Neuronal stem cell (in vitro differentiated cells): ENCODE measurements around the gene CYB5R4. TPM values are rescaled to one million over a fixed set of nuclear protein-coding genes. Genes with fewer than 3 reads are reported as not detected.

Experiments used
- DNase-seq: peaks from one replicate; pipeline ENCODE4 v3.0.0-alpha.2; 2013; ENCODE audit warnings: low spot score
- H2AFZ ChIP-seq: one replicate; pipeline ENCODE4 v1.6.1; 2013; ENCODE audit warnings: mild to moderate bottlenecking, low read length, inconsistent platforms
- H2AK5ac ChIP-seq: 2 replicates; pipeline ENCODE4 v1.6.1; 2013; ENCODE audit warnings: low read depth, mild to moderate bottlenecking, inconsistent platforms, low read length, moderate library complexity, mixed read lengths
- H2BK120ac ChIP-seq: 2 replicates; pipeline ENCODE4 v1.6.1; 2013; ENCODE audit warnings: low read depth, mild to moderate bottlenecking, inconsistent platforms, low read length, moderate library complexity, mixed read lengths
- H2BK12ac ChIP-seq: one replicate; pipeline ENCODE4 v1.6.1; 2013; ENCODE audit warnings: low read length, inconsistent platforms
- H2BK15ac ChIP-seq: 2 replicates; pipeline ENCODE4 v1.6.1; 2013; ENCODE audit warnings: mild to moderate bottlenecking, low read length, inconsistent platforms, mixed read lengths
- H2BK5ac ChIP-seq: one replicate; pipeline ENCODE4 v1.6.1; 2013; ENCODE audit warnings: inconsistent platforms, mild to moderate bottlenecking, low read length, moderate library complexity
- H3K14ac ChIP-seq: one replicate; pipeline ENCODE4 v1.6.1; 2013; ENCODE audit warnings: low read length, inconsistent platforms
- H3K18ac ChIP-seq: 2 replicates; pipeline ENCODE4 v1.6.1; 2013; ENCODE audit warnings: low read length, inconsistent platforms
- H3K23ac ChIP-seq: 2 replicates; pipeline ENCODE4 v1.6.1; 2013; ENCODE audit warnings: low read depth, mild to moderate bottlenecking, mixed read lengths, low read length, inconsistent platforms; ENCODE audit not compliant: poor library complexity
- H3K27ac ChIP-seq: replicated peaks from 3 replicates; pipeline ENCODE4 v1.5.1; 2013; ENCODE audit warnings: low read length, inconsistent platforms
- H3K27me3 ChIP-seq, 3 experiments: 2 replicates each; pipeline ENCODE4 v1.6.1; 2013; ENCODE audit warnings: low read length in 3 of 3, mild to moderate bottlenecking in 2 of 3, inconsistent platforms in 1 of 3, low read depth in 1 of 3, mixed read lengths in 1 of 3, moderate library complexity in 1 of 3; ENCODE audit not compliant: control insufficient read depth in 3 of 3, insufficient read depth in 3 of 3
- H3K36me3 ChIP-seq, 2 donors: replicated peaks in 1 of 2; 2 replicates each; pipeline ENCODE4 v1.6.1; 2013; ENCODE audit warnings: low read length in 2 of 2; ENCODE audit not compliant: control insufficient read depth in 2 of 2, insufficient read depth in 2 of 2
- H3K4ac ChIP-seq: 2 replicates; pipeline ENCODE4 v1.6.1; 2013; ENCODE audit warnings: inconsistent platforms, mild to moderate bottlenecking, low read length, moderate library complexity
- H3K4me1 ChIP-seq, 2 donors: 1 replicate in 1 of 2; 2 replicates in 1 of 2; pipeline ENCODE4 v1.6.1; 2013; ENCODE audit warnings: low read length in 2 of 2, low read depth in 1 of 2; ENCODE audit not compliant: control insufficient read depth in 2 of 2, insufficient read depth in 1 of 2
- H3K4me2 ChIP-seq: one replicate; pipeline ENCODE4 v1.6.1; 2013; ENCODE audit warnings: mild to moderate bottlenecking, low read length, inconsistent platforms; ENCODE audit not compliant: insufficient read depth, poor library complexity, severe bottlenecking
- H3K4me3 ChIP-seq, 2 donors: 2 replicates each; pipeline ENCODE4 v1.5.1; 2013; ENCODE audit warnings: low read length in 2 of 2, mild to moderate bottlenecking in 2 of 2, inconsistent platforms in 1 of 2, moderate library complexity in 1 of 2
- H3K79me1 ChIP-seq: one replicate; pipeline ENCODE4 v1.6.1; 2013; ENCODE audit warnings: low read depth, mild to moderate bottlenecking, inconsistent platforms, low read length, moderate library complexity
- H3K9ac ChIP-seq: one replicate; pipeline ENCODE4 v1.6.1; 2013; ENCODE audit warnings: mild to moderate bottlenecking, low read depth, low read length, inconsistent platforms; ENCODE audit not compliant: poor library complexity
- H3K9me3 ChIP-seq, 2 donors: replicated peaks in 1 of 2; 2 replicates each; pipeline versions ENCODE3 to v1.6.1; 2013; ENCODE audit warnings: low read length in 2 of 2, mild to moderate bottlenecking in 2 of 2, inconsistent platforms in 1 of 2, low read depth in 1 of 2, mixed read lengths in 1 of 2, moderate library complexity in 1 of 2; ENCODE audit not compliant: control insufficient read depth in 2 of 2, insufficient read depth in 1 of 2
- H4K8ac ChIP-seq: one replicate; pipeline ENCODE4 v1.6.1; 2013; ENCODE audit warnings: low read depth, mild to moderate bottlenecking, inconsistent platforms, low read length, moderate library complexity
- H4K91ac ChIP-seq: one replicate; pipeline ENCODE4 v1.6.1; 2013; ENCODE audit warnings: low read length, low read depth, mild to moderate bottlenecking, inconsistent platforms; ENCODE audit not compliant: poor library complexity
- WGBS, 2 donors: extraction: QIAGEN DNeasy Blood & Tissue Kit; methylation state at CpG; one replicate each; pipeline ENCODE4 v1.1.7; 2013; ENCODE audit warnings: missing lambda C conversion rate in 2 of 2, mixed read lengths in 1 of 2; ENCODE audit not compliant: insufficient read length in 2 of 2, insufficient replicate concordance in 1 of 2; ENCODE audit errors: extremely low coverage in 2 of 2; 5-methylcytosine and 5-hydroxymethylcytosine counted together
- polyA plus RNA-seq, 2 experiments: library from polyadenylated mRNA; stranded (reverse); fragments of 200-250 nt; gene quantifications; one replicate each; pipeline ENCODE4 v1.2.3, GENCODE V29; 2013

Gene CYB5R4, protein sequence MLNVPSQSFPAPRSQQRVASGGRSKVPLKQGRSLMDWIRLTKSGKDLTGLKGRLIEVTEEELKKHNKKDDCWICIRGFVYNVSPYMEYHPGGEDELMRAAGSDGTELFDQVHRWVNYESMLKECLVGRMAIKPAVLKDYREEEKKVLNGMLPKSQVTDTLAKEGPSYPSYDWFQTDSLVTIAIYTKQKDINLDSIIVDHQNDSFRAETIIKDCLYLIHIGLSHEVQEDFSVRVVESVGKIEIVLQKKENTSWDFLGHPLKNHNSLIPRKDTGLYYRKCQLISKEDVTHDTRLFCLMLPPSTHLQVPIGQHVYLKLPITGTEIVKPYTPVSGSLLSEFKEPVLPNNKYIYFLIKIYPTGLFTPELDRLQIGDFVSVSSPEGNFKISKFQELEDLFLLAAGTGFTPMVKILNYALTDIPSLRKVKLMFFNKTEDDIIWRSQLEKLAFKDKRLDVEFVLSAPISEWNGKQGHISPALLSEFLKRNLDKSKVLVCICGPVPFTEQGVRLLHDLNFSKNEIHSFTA
- 5.9 TPM for polyA plus RNA-seq (2013, experiment 1 of 2)
- polyA plus RNA-seq (2013, experiment 2 of 2), result 7.0 TPM

DNA sequence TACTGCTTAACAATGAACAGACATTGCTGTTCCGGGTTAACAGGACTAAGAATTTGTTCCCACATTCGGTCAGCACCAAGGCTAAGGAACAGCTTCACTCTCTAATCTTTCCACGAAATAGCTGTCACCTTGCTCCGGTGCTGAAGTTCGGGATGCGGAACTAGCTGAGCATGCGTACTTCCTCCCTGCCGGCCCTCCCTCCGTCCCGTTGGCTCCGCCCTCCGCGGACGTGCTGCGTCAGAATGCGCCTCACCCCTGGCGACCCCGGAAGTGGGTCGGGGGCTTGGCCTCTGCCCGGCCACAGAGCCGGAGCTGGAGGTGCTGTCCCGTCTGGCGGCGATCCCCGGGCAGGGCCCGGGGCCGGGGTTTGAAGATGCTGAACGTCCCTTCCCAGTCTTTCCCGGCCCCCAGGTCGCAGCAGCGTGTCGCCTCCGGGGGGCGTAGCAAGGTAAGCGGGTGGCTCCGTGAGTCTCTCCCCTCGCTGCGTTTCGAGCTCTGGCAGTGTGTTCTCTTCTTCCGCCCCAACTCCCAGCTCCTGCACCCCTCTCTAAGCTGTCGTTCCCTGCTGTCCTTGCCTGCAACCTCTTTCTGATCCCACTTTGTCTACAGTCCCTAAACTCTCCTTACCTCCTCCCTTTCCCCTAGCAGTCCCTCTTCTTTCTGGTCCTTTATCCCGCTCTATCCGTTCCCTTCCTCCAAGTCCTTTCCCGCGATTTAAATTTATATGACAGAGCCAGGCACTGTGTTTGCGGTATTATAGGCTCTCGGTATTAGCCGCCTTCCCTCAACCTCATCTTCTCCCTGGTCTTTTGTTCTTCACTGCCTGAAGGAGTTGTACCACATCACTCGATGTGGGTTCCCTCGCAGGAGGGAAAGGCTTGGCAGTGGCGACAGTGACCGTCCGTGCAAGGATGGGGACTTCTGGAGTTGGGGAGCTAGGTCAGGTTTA, at the start of gene CYB5R4:
Gene CYB5R4 (plus strand): TSS at position 280 of the 949 bp plus-strand sequence. CDS start 94 bp downstream, at position 374.
- Histone ChIP-seq H3K18ac (no peak within 1 kb of the TSS), H3K14ac (no peak within 1 kb of the TSS), H2BK120ac (no peak within 1 kb of the TSS), H3K4ac (no peak within 1 kb of the TSS), H4K91ac (no peak within 1 kb of the TSS), H3K79me1 (no peaks in the 10 kb centered on the region), H3K27me3 (peaks cover 0 to 24% (median 9%) of the 10 kb centered on the region in 3 experiments), H4K8ac (no peak within 1 kb of the TSS), H3K36me3 (peaks cover 0 to 6% of the 10 kb centered on the region in 2 donors), H2AK5ac (no peak within 1 kb of the TSS), H2BK15ac (no peak within 1 kb of the TSS), H3K4me2 (peak within 1 kb of the TSS; percentile 71), H2AFZ (peak within 1 kb of the TSS; percentile 88), H3K4me1 (peaks cover 0 to 2% of the 10 kb centered on the region in 2 donors), H2BK12ac (no peak within 1 kb of the TSS), H3K23ac (peak within 1 kb of the TSS; percentile 49), H3K27ac (peak within 1 kb of the TSS; percentile 25), H3K9me3 (no peaks in the 10 kb centered on the region), H3K4me3 (peak within 1 kb of the TSS; percentile 71 to 91), H3K9ac (peak within 1 kb of the TSS; percentile 82), H2BK5ac (no peak within 1 kb of the TSS)
- DNase-seq, result peak; percentile 94
- no CpG with 5 or more reads among the region's 53 CpGs for WGBS, 2 donors

DNA sequence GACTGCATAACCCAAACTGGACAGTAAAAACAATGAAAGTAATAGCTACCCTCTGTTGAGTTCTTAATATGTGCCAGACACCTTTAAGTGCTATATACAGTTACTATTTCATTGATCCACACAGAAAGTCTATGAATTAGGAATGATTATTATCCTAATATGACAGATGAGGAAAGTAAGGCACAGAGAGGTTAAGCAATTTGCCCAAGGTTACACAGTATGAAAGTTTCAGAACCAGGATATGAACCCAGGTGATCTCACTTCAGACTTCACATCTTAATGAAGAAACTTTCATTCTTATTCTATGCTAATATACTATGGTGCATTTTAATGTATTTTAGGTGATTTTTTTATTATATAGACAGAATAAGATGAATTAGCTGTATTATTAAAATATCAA, 46.9 kb upstream of the CYB5R4 start:
- Histone ChIP-seq H3K4me3 (no peak overlapping the region), H2BK15ac (no peak overlapping the region), H3K4ac (no peak overlapping the region)

DNA sequence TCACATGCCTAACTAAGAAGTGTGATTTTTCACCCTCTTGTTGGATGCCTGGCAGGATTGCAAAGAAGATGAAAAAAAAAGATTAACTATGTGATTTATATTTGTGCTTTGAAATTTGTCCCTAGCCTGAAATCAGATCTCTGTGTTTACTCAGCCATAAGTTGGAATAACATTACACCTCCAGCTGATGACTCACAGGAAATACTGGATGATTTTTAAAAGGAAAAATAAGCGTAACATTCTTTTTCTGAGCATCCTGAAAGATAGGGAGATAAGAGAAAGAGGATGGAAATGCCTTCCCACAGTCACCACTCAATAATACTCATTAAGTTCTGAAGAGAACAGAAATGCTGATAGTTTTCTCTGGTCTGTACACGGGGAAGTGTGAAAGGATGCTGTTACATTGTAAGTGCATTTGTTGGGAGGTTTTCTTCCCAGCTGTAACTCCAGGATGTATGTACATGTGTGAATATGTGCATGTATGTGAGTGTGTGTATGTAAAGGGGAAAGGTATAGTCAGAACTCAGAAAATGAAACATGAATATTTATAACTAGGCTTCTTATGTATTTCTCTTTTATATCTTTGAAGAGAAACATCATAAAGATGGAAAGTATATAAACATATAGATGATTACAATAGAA, 43.7 kb upstream of the CYB5R4 start:
- H2BK12ac ChIP-seq, result no peak overlapping the region
- no peak overlapping the region for H3K23ac ChIP-seq
- H3K36me3 ChIP-seq, result no peaks in the 10 kb centered on the region
- no peak overlapping the region for H3K27ac ChIP-seq
- no peak overlapping the region for H3K14ac ChIP-seq
- no peak overlapping the region for H3K4ac ChIP-seq
- H3K18ac ChIP-seq, result no peak overlapping the region
- H3K9me3 ChIP-seq, result no peaks in the 10 kb centered on the region
- H4K8ac ChIP-seq, result no peak overlapping the region
- WGBS, 2 donors, result no CpG with 5 or more reads among the region's 2 CpGs
- H3K9ac ChIP-seq, result no peak overlapping the region
- no peaks in the 10 kb centered on the region for H3K27me3 ChIP-seq
- no peaks in the 10 kb centered on the region for H3K79me1 ChIP-seq
- no peak overlapping the region for H2AK5ac ChIP-seq
- no peak overlapping the region for H3K4me3 ChIP-seq
- H2BK15ac ChIP-seq, result no peak overlapping the region
- no peak overlapping the region for H3K4me2 ChIP-seq
- H3K4me1 ChIP-seq, result no peaks in the 10 kb centered on the region
- DNase-seq, result no peak
- no peak overlapping the region for H2BK5ac ChIP-seq
- no peak overlapping the region for H4K91ac ChIP-seq
- no peak overlapping the region for H2AFZ ChIP-seq
- H2BK120ac ChIP-seq, result no peak overlapping the region

More for the DNA sequence above, 46.9 kb upstream of the CYB5R4 start:
- Histone ChIP-seq H3K23ac (no peak overlapping the region), H2AK5ac (no peak overlapping the region), H4K8ac (no peak overlapping the region), H3K9ac (no peak overlapping the region), H2BK5ac (no peak overlapping the region), H4K91ac (no peak overlapping the region), H3K79me1 (no peaks in the 10 kb centered on the region), H3K4me2 (no peak overlapping the region), H3K18ac (no peak overlapping the region), H3K9me3 (no peaks in the 10 kb centered on the region), H3K27me3 (no peaks in the 10 kb centered on the region), H2BK120ac (no peak overlapping the region), H3K27ac (no peak overlapping the region), H3K4me1 (no peaks in the 10 kb centered on the region), H2AFZ (no peak overlapping the region), H3K36me3 (no peaks in the 10 kb centered on the region), H2BK12ac (no peak overlapping the region), H3K14ac (no peak overlapping the region)
- DNase-seq, result no peak
